H9 (cell line): ENCODE data around the gene PADI4. TPM values are rescaled to one million over a fixed set of nuclear protein-coding genes. Genes with fewer than 3 reads are reported as not detected.

Experiments used
- DNase-seq: peaks from one replicate; pipeline ENCODE4 v3.0.0-alpha.2; 2017
- H2AFZ ChIP-seq: one replicate; pipeline ENCODE4 v1.6.1; 2013; ENCODE audit warnings: mild to moderate bottlenecking, low read length, control low read depth, moderate library complexity
- H2AK5ac ChIP-seq: 2 replicates; pipeline ENCODE4 v1.6.1; 2013; ENCODE audit warnings: low read length, control low read depth, mixed read lengths; ENCODE audit not compliant: insufficient read length
- H2BK120ac ChIP-seq: one replicate; pipeline ENCODE4 v1.6.1; 2013; ENCODE audit warnings: low read depth, mild to moderate bottlenecking, low read length, control low read depth, inconsistent platforms; ENCODE audit not compliant: poor library complexity, severe bottlenecking
- H2BK12ac ChIP-seq: 2 replicates; pipeline ENCODE4 v1.6.1; 2013; ENCODE audit warnings: low read length, control low read depth, mixed read lengths, low read depth; ENCODE audit not compliant: insufficient read length
- H2BK15ac ChIP-seq: 2 replicates; pipeline ENCODE4 v1.6.1; 2013; ENCODE audit warnings: low read depth, low read length, control low read depth
- H2BK20ac ChIP-seq: one replicate; pipeline ENCODE4 v1.6.1; 2013; ENCODE audit warnings: low read depth, mild to moderate bottlenecking, low read length, control low read depth, inconsistent platforms; ENCODE audit not compliant: poor library complexity, severe bottlenecking
- H2BK5ac ChIP-seq: 2 replicates; pipeline ENCODE4 v1.6.1; 2013; ENCODE audit warnings: low read length, control low read depth, mixed read lengths; ENCODE audit not compliant: insufficient read length
- H3K14ac ChIP-seq: 2 replicates; pipeline ENCODE4 v1.6.1; 2013; ENCODE audit warnings: low read length, control low read depth; ENCODE audit not compliant: insufficient read depth
- H3K18ac ChIP-seq: 2 replicates; pipeline ENCODE4 v1.6.1; 2013; ENCODE audit warnings: low read depth, mild to moderate bottlenecking, mixed read lengths, low read length, control low read depth; ENCODE audit not compliant: insufficient read length
- H3K23ac ChIP-seq: 2 replicates; pipeline ENCODE4 v1.6.1; 2013; ENCODE audit warnings: low read length, control low read depth, mixed read lengths, low read depth; ENCODE audit not compliant: insufficient read length
- H3K23me2 ChIP-seq: 2 replicates; pipeline ENCODE4 v1.6.1; 2013; ENCODE audit warnings: low read depth, mild to moderate bottlenecking, mixed read lengths, low read length, control low read depth; ENCODE audit not compliant: insufficient read length, poor library complexity, severe bottlenecking
- H3K27ac ChIP-seq: 2 replicates; pipeline ENCODE4 v1.5.1; 2013; ENCODE audit warnings: low read length, control low read depth, mixed read lengths, low read depth; ENCODE audit not compliant: insufficient read length
- H3K27me3 ChIP-seq: 2 replicates; pipeline ENCODE4 v1.6.1; 2013; ENCODE audit warnings: low read length, control low read depth, inconsistent platforms; ENCODE audit not compliant: insufficient read depth
- H3K4ac ChIP-seq: 2 replicates; pipeline ENCODE4 v1.6.1; 2013; ENCODE audit warnings: low read depth, mild to moderate bottlenecking, control low read depth, inconsistent platforms, low read length, moderate library complexity
- H3K4me1 ChIP-seq: 2 replicates; pipeline ENCODE4 v1.6.1; 2013; ENCODE audit warnings: low read length, control low read depth, inconsistent platforms; ENCODE audit not compliant: insufficient read depth
- H3K4me2 ChIP-seq: 2 replicates; pipeline ENCODE4 v1.6.1; 2013; ENCODE audit warnings: low read length, control low read depth, mixed read lengths; ENCODE audit not compliant: insufficient read length, insufficient read depth
- H3K56ac ChIP-seq: 2 replicates; pipeline ENCODE4 v1.6.1; 2013; ENCODE audit warnings: low read depth, mild to moderate bottlenecking, mixed read lengths, low read length, control low read depth; ENCODE audit not compliant: insufficient read length
- H3K79me1 ChIP-seq: 2 replicates; pipeline ENCODE4 v1.6.1; 2013; ENCODE audit warnings: low read depth, mild to moderate bottlenecking, moderate library complexity, low read length, control low read depth, inconsistent platforms; ENCODE audit not compliant: insufficient read depth, poor library complexity, severe bottlenecking
- H3K79me2 ChIP-seq: 2 replicates; pipeline ENCODE4 v1.6.1; 2013; ENCODE audit warnings: low read length, control low read depth, inconsistent platforms; ENCODE audit not compliant: insufficient read depth
- H3K9ac ChIP-seq: 2 replicates; pipeline ENCODE4 v1.6.1; 2013; ENCODE audit warnings: low read length, control low read depth, mixed read lengths; ENCODE audit not compliant: insufficient read length; ENCODE audit errors: extremely low read depth
- H3K9me3 ChIP-seq: one replicate; pipeline ENCODE4 v1.6.1; 2013; ENCODE audit warnings: low read depth, low read length, inconsistent platforms; ENCODE audit not compliant: control insufficient read depth
- H3T11ph ChIP-seq: one replicate; pipeline ENCODE4 v1.6.1; 2013; ENCODE audit warnings: mild to moderate bottlenecking, low read length, control low read depth, inconsistent platforms
- H4K20me1 ChIP-seq: one replicate; pipeline ENCODE4 v1.6.1; 2013; ENCODE audit not compliant: control insufficient read depth, insufficient read length, insufficient read depth
- H4K5ac ChIP-seq: 2 replicates; pipeline ENCODE4 v1.6.1; 2013; ENCODE audit warnings: low read depth, mild to moderate bottlenecking, mixed read lengths, low read length, control low read depth; ENCODE audit not compliant: insufficient read length
- H4K8ac ChIP-seq: replicated peaks from 2 replicates; pipeline ENCODE4 v1.6.1; 2013; ENCODE audit warnings: low read length, control low read depth, mixed read lengths, low read depth; ENCODE audit not compliant: insufficient read length
- H4K91ac ChIP-seq: 2 replicates; pipeline ENCODE4 v1.6.1; 2013; ENCODE audit warnings: low read depth, mild to moderate bottlenecking, moderate library complexity, mixed read lengths, low read length, control low read depth; ENCODE audit not compliant: insufficient read length
- H3K27ac Mint-ChIP-seq, 3 experiments: 2 replicates in 2 of 3; 3 replicates in 1 of 3; pipeline ENCODE4 v1.8.0; 2020 to 2021; ENCODE audit warnings: mixed read lengths in 3 of 3, mild to moderate bottlenecking in 1 of 3, moderate library complexity in 1 of 3
- H3K27me3 Mint-ChIP-seq: 2 replicates; pipeline ENCODE4 v1.8.0; 2021; ENCODE audit warnings: low read depth, mild to moderate bottlenecking, moderate library complexity, mixed read lengths
- H3K36me3 Mint-ChIP-seq, 3 experiments: 2 replicates in 2 of 3; 3 replicates in 1 of 3; pipeline ENCODE4 v1.8.0; 2020 to 2021; ENCODE audit warnings: low read depth in 3 of 3, mixed read lengths in 3 of 3; ENCODE audit not compliant: insufficient read depth in 1 of 3
- H3K4me1 Mint-ChIP-seq, 2 experiments: 2 replicates each; pipeline ENCODE4 v1.8.0; 2020; ENCODE audit warnings: mixed read lengths in 2 of 2
- H3K4me3 Mint-ChIP-seq, 2 experiments: 2 replicates in 1 of 2; 3 replicates in 1 of 2; pipeline ENCODE4 v1.8.0; 2020 to 2021; ENCODE audit warnings: mild to moderate bottlenecking in 2 of 2, mixed read lengths in 2 of 2, moderate library complexity in 1 of 2
- H3K9me3 Mint-ChIP-seq, 2 experiments: 2 replicates in 1 of 2; 3 replicates in 1 of 2; pipeline ENCODE4 v1.8.0; 2020; ENCODE audit warnings: mild to moderate bottlenecking in 2 of 2, mixed read lengths in 2 of 2, moderate library complexity in 1 of 2
- CTCF ChIP-seq: fragments of 200-600 bp; sonication (generic); conservative IDR thresholded peaks from 3 replicates; pipeline ENCODE4 v1.8.0; 2021; ENCODE audit warnings: antibody characterized with exemption, mild to moderate bottlenecking
- WGBS: extraction: QIAGEN DNeasy Blood & Tissue Kit; methylation state at CpG from one replicate; pipeline ENCODE4 v1.1.7; 2013; ENCODE audit warnings: missing lambda C conversion rate, low lambda C conversion rate, mixed read lengths; ENCODE audit not compliant: insufficient read length; ENCODE audit errors: extremely low coverage; 5-methylcytosine and 5-hydroxymethylcytosine counted together
- total RNA-seq: library from RNA; stranded (reverse); gene quantifications from 2 replicates; pipeline ENCODE4 v1.2.1, GENCODE V29; 2021

Gene PADI4
- total RNA-seq, 1 experiment from 2014 or later, result 0.13 TPM

GRCh38 chr1:17348593-17349234, 40.7 kb downstream of the PADI4 start:
- H2BK20ac ChIP-seq, result no peak overlapping the region
- no peak overlapping the region for H2AK5ac ChIP-seq
- H4K91ac ChIP-seq, result no peak overlapping the region
- Mint-ChIP-seq H3K27me3 (peaks cover 17% of the 10 kb centered on the region), H3K9me3 (peaks cover 5 to 10% of the 10 kb centered on the region in 2 experiments), H3K4me1 (peaks cover 7 to 18% of the 10 kb centered on the region in 2 experiments), H3K27ac (no peak overlapping the region), H3K36me3 (peaks cover 3 to 4% (median 4%) of the 10 kb centered on the region in 3 experiments; a peak in 6 of 7 replicates), H3K4me3 (no peak overlapping the region)
- WGBS, result no CpG with 5 or more reads among the region's 14 CpGs
- no peak overlapping the region for H3K14ac ChIP-seq
- H3K9ac ChIP-seq, result no peak overlapping the region
- no peak overlapping the region for H3K18ac ChIP-seq
- H3K9me3 ChIP-seq, result no peaks in the 10 kb centered on the region
- H3K79me1 ChIP-seq, result no peaks in the 10 kb centered on the region
- H3K23ac ChIP-seq, result no peak overlapping the region
- H2BK12ac ChIP-seq, result no peak overlapping the region
- H3K4me2 ChIP-seq, result no peak overlapping the region
- H3K4ac ChIP-seq, result no peak overlapping the region
- H3K4me1 ChIP-seq, result no peaks in the 10 kb centered on the region
- H2AFZ ChIP-seq, result no peak overlapping the region
- no peak overlapping the region for H2BK5ac ChIP-seq
- no peak overlapping the region for H4K5ac ChIP-seq
- no peak overlapping the region for H2BK15ac ChIP-seq
- H3T11ph ChIP-seq, result no peak overlapping the region
- H4K8ac ChIP-seq, result no peak overlapping the region
- no peak overlapping the region for H2BK120ac ChIP-seq
- no peak for TF ChIP-seq CTCF
- no peak for DNase-seq
- H3K27me3 ChIP-seq, result no peaks in the 10 kb centered on the region
- H3K23me2 ChIP-seq, result no peaks in the 10 kb centered on the region
- no peak overlapping the region for H3K27ac ChIP-seq
- no peak overlapping the region for H3K56ac ChIP-seq
- H4K20me1 ChIP-seq, result no peaks in the 10 kb centered on the region
- no peaks in the 10 kb centered on the region for H3K79me2 ChIP-seq
